Body of pancreas (tissue), 4 donors: Measurements from ENCODE around the gene SPARCL1. TPM values are rescaled to one million over a fixed set of nuclear protein-coding genes. Genes with fewer than 3 reads are reported as not detected.
A peak's percentile ranks its signal among the peaks of the same experiment; 100 is the strongest.

Experiments
- ATAC-seq: fragments of 150-250 bp; one replicate; pipeline ENCODE4 v1.9.1; 2016
- DNase-seq, 4 donors: peaks; one replicate each; pipeline ENCODE4 v3.0.0-alpha.2; 2019
- H3K27ac ChIP-seq, 4 donors: fragments of 200-600 bp; sonication (generic); 1 replicate in 3 of 4; 2 replicates in 1 of 4; pipeline versions ENCODE4 v1.5.1 to v1.6.1; 2016 to 2019; ENCODE audit warnings: mild to moderate bottlenecking in 1 of 4, mixed read lengths in 1 of 4, moderate library complexity in 1 of 4
- H3K27me3 ChIP-seq, 2 donors: fragments of 200-600 bp; sonication (generic); one replicate each; pipeline ENCODE4 v1.6.0; 2016; ENCODE audit warnings: mild to moderate bottlenecking in 1 of 2
- H3K36me3 ChIP-seq, 2 donors: fragments of 200-600 bp; sonication (generic); replicated peaks in 1 of 2; 2 replicates each; pipeline ENCODE4 v1.5.1; 2016; ENCODE audit warnings: low read depth in 2 of 2; ENCODE audit not compliant: insufficient read depth in 1 of 2
- H3K4me1 ChIP-seq: fragments of 200-600 bp; sonication (generic); one replicate; pipeline ENCODE4 v1.6.0; 2016
- H3K4me3 ChIP-seq, 2 donors: fragments of 200-600 bp; sonication (generic); 1 replicate in 1 of 2; 2 replicates in 1 of 2; pipeline ENCODE4 v1.5.1; 2016 to 2019
- H3K9me3 ChIP-seq, 3 donors: fragments of 200-600 bp; sonication (generic); 1 replicate in 2 of 3; 2 replicates in 1 of 3; pipeline ENCODE4 v1.5.1; 2016
- CTCF ChIP-seq, 7 experiments: fragments of 450-650 bp in 4 of 7; fragments of 200-600 bp in 3 of 7; sonication (generic) in 3 of 7; IDR thresholded peaks; one replicate each; pipeline ENCODE4 v1.5.1; 2016 to 2019; ENCODE audit warnings: antibody characterized with exemption in 7 of 7
- POLR2A ChIP-seq, 3 donors: fragments of 450-650 bp; IDR thresholded peaks; one replicate each; pipeline ENCODE4 v1.6.1; 2016; ENCODE audit warnings: antibody characterized with exemption in 3 of 3, mild to moderate bottlenecking in 2 of 3
- WGBS, 2 donors: methylation state at CpG; one replicate each; pipeline ENCODE4 v1.1.5; 2017; 5-methylcytosine and 5-hydroxymethylcytosine counted together
- intact Hi-C: fragments of 100-400 bp; cut with DNase I; formaldehyde crosslinking; loops from one replicate; pipeline ENCODE4 v1.15.1; 2023
- total RNA-seq, 2 donors: library from RNA; depleted of rRNA; stranded (reverse); fragments of >200 nt; gene quantifications; one replicate each; pipeline ENCODE4 v1.1.0, GENCODE V29; 2016

Gene SPARCL1
- total RNA-seq, 2 donors from 2014 or later = 137 to 141 TPM

GRCh38 chr4:87559090-87559837 lies 30.1 kb upstream of the SPARCL1 start:
- Histone ChIP-seq H3K27me3 (no peaks in the 10 kb centered on the region), H3K4me1 (no peaks in the 10 kb centered on the region), H3K9me3 (no peaks in the 10 kb centered on the region), H3K36me3 (no peaks in the 10 kb centered on the region), H3K27ac (no peak overlapping the region), H3K4me3 (no peak overlapping the region)
- TF ChIP-seq CTCF (IDR thresholded peaks at IDR 0.05) (no peak), POLR2A (IDR thresholded peaks at IDR 0.05) (no peak)
- ATAC-seq (no peak), DNase-seq (peak in 1 of 4 donors; percentile 12)
- 43 to 50% methylated on average over 8 of the region's 8 CpGs for WGBS, 2 donors
- intact Hi-C loops = no loop called here

GRCh38 chr4:87557348-87557747 lies 28.2 kb upstream of the SPARCL1 start:
- no peaks in the 10 kb centered on the region for H3K4me1 ChIP-seq
- no peak for TF ChIP-seq POLR2A (IDR thresholded peaks at IDR 0.05)
- TF ChIP-seq CTCF (IDR thresholded peaks at IDR 0.05) = no peak
- no peaks in the 10 kb centered on the region for H3K9me3 ChIP-seq
- WGBS, 2 donors = 37 to 46% methylated on average over 2 of the region's 2 CpGs
- no peak overlapping the region for H3K4me3 ChIP-seq
- no peak for ATAC-seq
- H3K27me3 ChIP-seq = no peaks in the 10 kb centered on the region
- DNase-seq = no peak
- H3K36me3 ChIP-seq = no peaks in the 10 kb centered on the region
- intact Hi-C loops = no loop called here
- H3K27ac ChIP-seq = no peak overlapping the region

- no peak for TF ChIP-seq CTCF (IDR thresholded peaks at IDR 0.05)
- TF ChIP-seq POLR2A (IDR thresholded peaks at IDR 0.05) = no peak
- Histone ChIP-seq H3K9me3 (no peaks in the 10 kb centered on the region), H3K27me3 (no peaks in the 10 kb centered on the region), H3K4me3 (no peak overlapping the region), H3K36me3 (no peaks in the 10 kb centered on the region), H3K4me1 (no peaks in the 10 kb centered on the region), H3K27ac (no peak overlapping the region)
- DNase-seq = no peak
- 76 to 80% methylated on average over 5 of the region's 5 CpGs for WGBS, 2 donors
- intact Hi-C loops = no loop called here
- no peak for ATAC-seq
These were observed 26.8 kb upstream of the SPARCL1 start for GRCh38 chr4:87555773-87556619.

- Histone ChIP-seq H3K4me3 (no peak overlapping the region), H3K9me3 (no peaks in the 10 kb centered on the region), H3K4me1 (no peaks in the 10 kb centered on the region), H3K27me3 (no peaks in the 10 kb centered on the region), H3K36me3 (no peaks in the 10 kb centered on the region), H3K27ac (no peak overlapping the region)
- TF ChIP-seq CTCF (IDR thresholded peaks at IDR 0.05) = no peak
- no peak for TF ChIP-seq POLR2A (IDR thresholded peaks at IDR 0.05)
- intact Hi-C loops = no loop called here
- 61 to 71% methylated on average over 4 of the region's 4 CpGs for WGBS, 2 donors
- no peak for DNase-seq
- no peak for ATAC-seq
These were observed 24.0 kb upstream of the SPARCL1 start for GRCh38 chr4:87553182-87553581.
